GM12801 (cell line): ENCODE results near the gene RNU4-1.

ENCODE experiments used
- CTCF ChIP-seq: IDR thresholded peaks from one replicate; pipeline ENCODE4 v1.5.1; 2011; ENCODE audit warnings: control low read depth; ENCODE audit not compliant: insufficient read length; ENCODE audit errors: extremely low read depth

Gene RNU4-1

DNA sequence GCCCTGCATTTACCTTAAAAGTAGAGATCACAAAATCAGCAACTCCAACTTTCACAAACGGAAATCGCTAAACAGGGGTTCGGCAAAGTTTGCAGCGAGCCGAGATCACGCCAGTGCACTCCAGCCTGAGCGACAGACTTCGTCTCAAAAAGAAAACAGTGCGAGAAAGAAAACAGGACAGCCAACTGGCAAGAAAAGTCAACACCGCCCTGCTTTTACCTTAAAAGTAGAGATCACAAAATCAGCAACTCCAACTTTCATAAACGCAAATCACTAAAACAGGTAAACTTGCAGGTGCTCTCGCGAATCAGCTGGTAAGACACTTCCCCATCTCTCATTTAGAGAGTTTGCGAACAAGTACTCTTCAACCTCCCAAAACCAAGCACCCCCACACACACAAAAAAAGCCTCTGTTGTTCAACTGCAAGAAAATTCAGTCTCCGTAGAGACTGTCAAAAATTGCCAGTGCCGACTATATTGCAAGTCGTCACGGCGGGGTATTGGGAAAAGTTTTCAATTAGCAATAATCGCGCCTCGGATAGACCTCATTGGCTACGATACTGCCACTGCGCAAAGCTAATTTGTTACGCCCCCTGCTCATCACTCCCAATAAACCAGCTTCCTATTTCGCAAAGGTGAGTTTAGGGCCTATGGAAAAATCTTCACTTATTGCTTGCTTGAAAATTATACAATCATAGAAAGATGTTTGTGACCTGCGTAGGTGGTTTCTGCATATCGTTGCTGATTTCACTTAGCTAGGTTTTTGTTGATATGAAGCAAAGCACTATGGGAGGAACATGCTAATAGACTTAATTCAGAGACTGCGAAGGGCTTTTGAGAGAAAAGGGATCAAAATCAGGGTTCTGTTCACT is at the start of gene RNU4-1:
Gene RNU4-1, minus strand, starts transcription at position 577 of the 871 bp plus-strand sequence.
- TF ChIP-seq CTCF = no peak

DNA sequence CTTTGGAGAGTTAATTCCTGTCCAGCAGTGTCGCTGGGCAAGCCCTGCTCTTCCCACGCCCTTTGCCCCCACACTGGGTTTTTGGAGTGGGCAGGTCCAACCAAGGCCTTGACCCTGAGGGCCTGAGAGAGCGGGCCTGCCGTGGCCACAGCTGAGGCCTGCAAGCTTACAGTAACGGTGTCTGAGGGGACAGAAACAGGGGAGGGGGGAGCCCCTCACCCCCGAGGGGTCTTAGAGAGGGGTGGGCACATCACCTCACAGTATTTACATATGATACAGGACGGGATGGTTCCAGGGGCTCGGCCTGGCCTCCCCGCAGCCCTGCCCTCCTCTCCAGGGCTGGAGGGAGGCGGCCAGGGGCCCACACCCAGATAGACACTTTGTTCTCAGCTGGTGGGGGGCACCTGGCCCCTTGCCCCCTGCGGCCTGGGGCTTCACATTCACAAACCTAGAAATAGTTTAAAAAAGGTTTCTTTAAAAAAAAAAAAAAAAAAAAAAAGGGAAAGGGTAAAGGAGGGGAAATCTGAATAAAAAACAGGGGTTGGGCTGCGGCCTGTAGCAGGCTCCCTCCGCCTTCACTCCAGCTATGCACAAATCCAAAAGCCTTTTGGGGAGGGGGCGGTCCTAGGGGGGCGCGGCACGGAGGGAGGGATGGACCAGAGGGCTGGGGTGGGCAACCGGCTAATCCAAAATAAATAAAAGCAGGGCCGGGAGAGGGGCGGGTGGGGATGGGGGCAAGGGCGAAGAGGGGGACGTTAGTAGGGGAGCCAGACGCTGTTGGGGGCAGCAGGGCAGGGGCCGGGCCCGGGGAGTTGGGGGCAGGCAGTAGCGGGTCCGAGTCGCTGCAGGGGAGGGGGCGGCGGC is 49.4 kb upstream of the RNU4-1 start:
- TF ChIP-seq CTCF = no peak

- no peak for TF ChIP-seq CTCF
Observed at GRCh38 chr12:120339256-120339655, 46.2 kb upstream of the RNU4-1 start.

GRCh38 chr12:120337730-120338129 is 44.7 kb upstream of the RNU4-1 start:
- no peak for TF ChIP-seq CTCF

DNA sequence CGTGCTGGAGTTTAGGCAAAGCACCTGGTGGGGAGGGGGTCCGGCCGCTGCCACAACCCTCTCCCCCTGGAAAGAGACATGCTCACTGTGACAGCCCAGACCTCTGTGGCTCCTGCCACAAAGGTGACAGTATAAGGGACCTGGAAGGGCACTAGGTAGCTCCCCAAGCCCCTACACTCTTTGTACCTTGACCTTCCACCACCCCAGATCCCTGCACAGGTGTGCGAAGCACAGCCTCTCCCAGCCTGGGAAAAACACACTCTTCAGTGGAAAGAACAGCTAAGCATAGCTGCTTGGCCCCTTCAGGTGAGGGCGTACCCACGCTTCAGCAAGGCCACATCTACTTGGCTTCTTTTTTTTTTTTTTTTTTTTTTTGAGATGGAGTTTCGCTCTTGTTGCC is 39.5 kb upstream of the RNU4-1 start:
- no peak for TF ChIP-seq CTCF

GRCh38 chr12:120332041-120332440 is 39.0 kb upstream of the RNU4-1 start:
- TF ChIP-seq CTCF = no peak

DNA sequence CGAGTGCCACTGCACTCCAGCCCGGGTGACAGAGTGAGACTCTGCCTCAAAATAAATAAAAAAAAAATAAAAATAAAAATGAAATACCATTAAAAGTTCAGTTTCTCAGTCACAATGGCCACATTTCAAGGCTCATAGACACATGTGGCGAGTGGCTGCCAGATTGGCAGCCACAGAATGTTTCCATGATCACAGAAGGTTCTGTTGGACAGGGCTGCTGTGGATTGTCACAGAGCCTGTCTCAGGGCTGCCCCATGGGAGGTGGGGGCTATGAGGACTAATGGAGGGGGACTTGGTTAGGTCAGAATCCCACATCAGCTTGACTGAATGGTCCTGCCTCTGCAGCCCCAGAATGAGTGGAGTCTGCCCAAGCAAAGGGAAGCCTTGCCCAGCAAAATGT is 38.4 kb upstream of the RNU4-1 start:
- TF ChIP-seq CTCF = no peak
